Spleen (tissue), 7 donors: Measurements from ENCODE around the gene METTL9.
"Not testable (repeated sequence)": the region's sequence is repeated elsewhere in the genome, so short reads cannot be mapped to it uniquely, and the experiment has no call there.

Source experiments
- POLR2A ChIP-seq, 3 donors: fragments of 450-650 bp; IDR thresholded peaks; one replicate each; pipeline ENCODE4 v1.5.1; 2017; ENCODE audit warnings: antibody characterized with exemption in 3 of 3, mild to moderate bottlenecking in 1 of 3
- POLR2AphosphoS5 ChIP-seq, 3 donors: sonication (generic); formaldehyde crosslinking; IDR thresholded peaks; one replicate each; pipeline ENCODE4 v1.5.1; 2017; ENCODE audit warnings: antibody characterized with exemption in 3 of 3
- TF ChIP-seq, protein P1 (sequence below), 11 experiments: fragments of 200-600 bp in 7 of 11; fragments of 450-650 bp in 4 of 11; sonication (generic) in 4 of 11; IDR thresholded peaks in 8 of 11; conservative IDR thresholded peaks in 3 of 11; 1 replicate in 7 of 11; 2 replicates in 4 of 11; pipeline versions ENCODE4 v1.4.0 to v1.8.0; 2016 to 2021; ENCODE audit warnings: antibody characterized with exemption in 11 of 11, inconsistent platforms in 4 of 11, mild to moderate bottlenecking in 1 of 11
- donor health status: DM: no; HTN: no; CAD: no; lungs with moderate emphysema.
- donor health status: DM: no; HTN: no; CAD: no.
- donor health status: DM: no; HTN: no; CAD: no.

DNA sequence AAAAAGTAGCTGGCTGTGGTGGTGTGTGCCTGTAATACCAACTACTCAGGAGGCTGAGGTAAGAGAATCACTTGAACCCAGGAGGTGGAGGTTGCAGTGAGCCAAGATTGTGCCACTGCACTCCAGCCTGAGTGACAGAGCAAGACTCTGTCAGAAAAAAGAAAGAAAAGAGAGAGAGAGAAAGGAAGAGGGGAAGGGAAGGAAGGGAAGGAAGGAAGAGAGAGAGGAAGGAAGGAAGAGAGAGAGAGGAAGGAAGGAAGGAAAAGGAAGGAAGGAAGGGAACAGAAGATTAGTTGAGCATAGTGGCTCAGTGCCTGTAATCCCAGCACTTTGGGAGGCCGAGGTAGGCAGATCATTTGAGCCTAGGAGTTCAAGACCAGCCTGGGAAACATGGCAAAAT lies 35.0 kb upstream of the METTL9 start:
- TF ChIP-seq, protein P1, sequence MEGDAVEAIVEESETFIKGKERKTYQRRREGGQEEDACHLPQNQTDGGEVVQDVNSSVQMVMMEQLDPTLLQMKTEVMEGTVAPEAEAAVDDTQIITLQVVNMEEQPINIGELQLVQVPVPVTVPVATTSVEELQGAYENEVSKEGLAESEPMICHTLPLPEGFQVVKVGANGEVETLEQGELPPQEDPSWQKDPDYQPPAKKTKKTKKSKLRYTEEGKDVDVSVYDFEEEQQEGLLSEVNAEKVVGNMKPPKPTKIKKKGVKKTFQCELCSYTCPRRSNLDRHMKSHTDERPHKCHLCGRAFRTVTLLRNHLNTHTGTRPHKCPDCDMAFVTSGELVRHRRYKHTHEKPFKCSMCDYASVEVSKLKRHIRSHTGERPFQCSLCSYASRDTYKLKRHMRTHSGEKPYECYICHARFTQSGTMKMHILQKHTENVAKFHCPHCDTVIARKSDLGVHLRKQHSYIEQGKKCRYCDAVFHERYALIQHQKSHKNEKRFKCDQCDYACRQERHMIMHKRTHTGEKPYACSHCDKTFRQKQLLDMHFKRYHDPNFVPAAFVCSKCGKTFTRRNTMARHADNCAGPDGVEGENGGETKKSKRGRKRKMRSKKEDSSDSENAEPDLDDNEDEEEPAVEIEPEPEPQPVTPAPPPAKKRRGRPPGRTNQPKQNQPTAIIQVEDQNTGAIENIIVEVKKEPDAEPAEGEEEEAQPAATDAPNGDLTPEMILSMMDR (IDR thresholded peaks at IDR 0.05 in 8 of 11, conservative IDR thresholded peaks at IDR 0.05 in 3 of 11), result not testable (repeated sequence)
- not testable (repeated sequence) for TF ChIP-seq POLR2A, POLR2AphosphoS5 (IDR thresholded peaks at IDR 0.05)
